ENCODE measurements around the gene ACE. TPM values are rescaled to one million over a fixed set of nuclear protein-coding genes. Genes with fewer than 3 reads are reported as not detected.

Gene ACE
- total RNA-seq, 4 donors from 2014 or later = 3.0 to 10.2 (median 7.2) TPM

DNA sequence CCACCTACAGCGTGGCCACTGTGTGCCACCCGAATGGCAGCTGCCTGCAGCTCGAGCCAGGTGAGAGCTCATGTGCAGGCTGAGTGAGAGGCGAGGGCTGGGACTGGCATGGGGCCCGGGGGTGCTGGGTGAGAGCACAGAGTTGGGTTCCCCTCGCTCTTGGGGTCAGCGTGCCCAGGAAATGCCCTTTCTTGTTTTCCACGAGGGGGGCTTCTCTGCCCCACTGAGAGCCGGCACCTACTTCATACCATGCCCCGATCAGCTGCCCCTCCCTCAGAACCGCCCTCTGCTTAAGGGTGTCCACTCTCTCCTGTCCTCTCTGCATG lies 10.1 kb downstream of the ACE start:
- no peak for TF ChIP-seq POLR2A (IDR thresholded peaks at IDR 0.05)
- TF ChIP-seq, protein P1, sequence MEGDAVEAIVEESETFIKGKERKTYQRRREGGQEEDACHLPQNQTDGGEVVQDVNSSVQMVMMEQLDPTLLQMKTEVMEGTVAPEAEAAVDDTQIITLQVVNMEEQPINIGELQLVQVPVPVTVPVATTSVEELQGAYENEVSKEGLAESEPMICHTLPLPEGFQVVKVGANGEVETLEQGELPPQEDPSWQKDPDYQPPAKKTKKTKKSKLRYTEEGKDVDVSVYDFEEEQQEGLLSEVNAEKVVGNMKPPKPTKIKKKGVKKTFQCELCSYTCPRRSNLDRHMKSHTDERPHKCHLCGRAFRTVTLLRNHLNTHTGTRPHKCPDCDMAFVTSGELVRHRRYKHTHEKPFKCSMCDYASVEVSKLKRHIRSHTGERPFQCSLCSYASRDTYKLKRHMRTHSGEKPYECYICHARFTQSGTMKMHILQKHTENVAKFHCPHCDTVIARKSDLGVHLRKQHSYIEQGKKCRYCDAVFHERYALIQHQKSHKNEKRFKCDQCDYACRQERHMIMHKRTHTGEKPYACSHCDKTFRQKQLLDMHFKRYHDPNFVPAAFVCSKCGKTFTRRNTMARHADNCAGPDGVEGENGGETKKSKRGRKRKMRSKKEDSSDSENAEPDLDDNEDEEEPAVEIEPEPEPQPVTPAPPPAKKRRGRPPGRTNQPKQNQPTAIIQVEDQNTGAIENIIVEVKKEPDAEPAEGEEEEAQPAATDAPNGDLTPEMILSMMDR (IDR thresholded peaks at IDR 0.05) = no peak
- DNase-seq (ENCODE audit: low spot score in 2 of 2) = no peak
- WGBS, 2 donors = 83 to 84% methylated on average over 6 to 11 of the region's 11 CpGs
- intact Hi-C loops (cut with DNase I; ENCODE audit: low total_unique reads) = no loop called here
- no peak overlapping the region for H3K4me3 ChIP-seq (ENCODE audit: low read depth, poor library complexity, severe bottlenecking)

- TF ChIP-seq, protein P1 (IDR thresholded peaks at IDR 0.05) = no peak
- no peak for TF ChIP-seq POLR2A (IDR thresholded peaks at IDR 0.05)
- intact Hi-C loops (cut with DNase I; ENCODE audit: low total_unique reads) = no loop called here
- no peak for DNase-seq (ENCODE audit: low spot score in 2 of 2)
- 89 to 95% methylated on average over 10 of the region's 10 CpGs for WGBS, 2 donors
- no peak overlapping the region for H3K4me3 ChIP-seq (ENCODE audit: low read depth, poor library complexity, severe bottlenecking)
Measured at GRCh38 chr17:63488851-63489250, 12.0 kb downstream of the ACE start.

DNA sequence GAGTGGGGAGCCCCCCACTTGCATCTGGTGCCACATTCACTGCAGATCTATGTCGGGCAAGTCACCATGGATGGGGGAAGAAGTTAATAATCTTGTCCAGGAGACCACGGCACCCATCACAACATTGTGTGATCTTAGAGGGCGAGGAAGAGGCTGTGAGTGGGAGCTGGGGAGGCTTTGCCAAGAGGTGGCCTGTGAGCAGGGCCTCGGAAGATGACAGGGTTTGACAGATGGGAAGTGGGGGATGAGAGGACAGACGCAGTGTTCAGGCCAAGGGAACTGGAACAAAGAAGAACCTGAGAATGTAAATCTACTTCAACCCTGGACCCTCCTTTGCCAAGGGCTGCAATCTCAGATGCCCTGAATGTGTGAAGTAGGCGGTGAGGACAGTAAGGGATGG lies 12.4 kb downstream of the ACE start:
- intact Hi-C loops (cut with DNase I; ENCODE audit: low total_unique reads) = no loop called here
- DNase-seq (ENCODE audit: low spot score in 2 of 2) = no peak
- WGBS, 2 donors = 86 to 89% methylated on average over 6 of the region's 6 CpGs
- no peak for TF ChIP-seq POLR2A (IDR thresholded peaks at IDR 0.05)
- TF ChIP-seq, protein P1 (IDR thresholded peaks at IDR 0.05) = no peak
- no peak overlapping the region for H3K4me3 ChIP-seq (ENCODE audit: low read depth, poor library complexity, severe bottlenecking)

GRCh38 chr17:63490329-63490728 lies 13.5 kb downstream of the ACE start:
- DNase-seq (ENCODE audit: low spot score in 2 of 2) = no peak
- TF ChIP-seq, protein P1 (IDR thresholded peaks at IDR 0.05) = no peak
- no peak for TF ChIP-seq POLR2A (IDR thresholded peaks at IDR 0.05)
- intact Hi-C loops (cut with DNase I; ENCODE audit: low total_unique reads) = no loop called here
- 64 to 66% methylated on average over 8 to 10 of the region's 10 CpGs for WGBS, 2 donors
- H3K4me3 ChIP-seq (ENCODE audit: low read depth, poor library complexity, severe bottlenecking) = no peak overlapping the region

GRCh38 chr17:63490858-63491400 lies 14.1 kb downstream of the ACE start:
- intact Hi-C loops (cut with DNase I; ENCODE audit: low total_unique reads) = no loop called here
- DNase-seq (ENCODE audit: low spot score in 2 of 2) = no peak
- TF ChIP-seq, protein P1 (IDR thresholded peaks at IDR 0.05) = no peak
- TF ChIP-seq POLR2A (IDR thresholded peaks at IDR 0.05) = no peak
- H3K4me3 ChIP-seq (ENCODE audit: low read depth, poor library complexity, severe bottlenecking) = no peak overlapping the region
- 82 to 88% methylated on average over 19 to 22 of the region's 22 CpGs for WGBS, 2 donors

GRCh38 chr17:63491413-63491812 lies 14.6 kb downstream of the ACE start:
- intact Hi-C loops (cut with DNase I; ENCODE audit: low total_unique reads) = no loop called here
- 80 to 82% methylated on average over 5 to 8 of the region's 8 CpGs for WGBS, 2 donors
- no peak for DNase-seq (ENCODE audit: low spot score in 2 of 2)
- TF ChIP-seq, protein P1 (IDR thresholded peaks at IDR 0.05) = no peak
- TF ChIP-seq POLR2A (IDR thresholded peaks at IDR 0.05) = no peak
- H3K4me3 ChIP-seq (ENCODE audit: low read depth, poor library complexity, severe bottlenecking) = no peak overlapping the region

Measured in lower leg skin (tissue), 4 donors.